Muscle of back (tissue), 11 donors: ENCODE data around the gene GPR42. TPM values are rescaled to one million over a fixed set of nuclear protein-coding genes. Genes with fewer than 3 reads are reported as not detected.
A peak's percentile ranks its signal among the peaks of the same experiment; 100 is the strongest.
"Not testable (repeated sequence)": the region's sequence is repeated elsewhere in the genome, so short reads cannot be mapped to it uniquely, and the experiment has no call there.

ENCODE experiments used
- DNase-seq, 3 donors: peaks; one replicate each; pipeline versions ENCODE4 v3.0.0 to v3.0.0-alpha.2; 2013
- polyA plus RNA-seq, 10 donors: library from polyadenylated mRNA; unstranded; fragments of 120-200 nt; gene quantifications; one replicate each; pipeline ENCODE4 v1.2.1, GENCODE V29; 2013; ENCODE audit not compliant: insufficient read length in 10 of 10

The GPR42 gene
- polyA plus RNA-seq, 10 donors: 0.07 TPM; not detected in 9

GRCh38 chr19:35392742-35393715, 22.2 kb downstream of the GPR42 start:
- DNase-seq: no peak

GRCh38 chr19:35395382-35396199, 24.7 kb downstream of the GPR42 start:
- no peak for DNase-seq

GRCh38 chr19:35396240-35396885, 25.5 kb downstream of the GPR42 start:
- DNase-seq: no peak

GRCh38 chr19:35397064-35397463, 26.2 kb downstream of the GPR42 start:
- no peak for DNase-seq

- DNase-seq: no peak
Measured at GRCh38 chr19:35398570-35398969, 27.7 kb downstream of the GPR42 start.

GRCh38 chr19:35399231-35399630, 28.4 kb downstream of the GPR42 start:
- DNase-seq: no peak

GRCh38 chr19:35399948-35400772, 29.3 kb downstream of the GPR42 start:
- DNase-seq: no peak

GRCh38 chr19:35400773-35401100, 29.9 kb downstream of the GPR42 start:
- no peak for DNase-seq

- DNase-seq: not testable (repeated sequence)
Measured at GRCh38 chr19:35401416-35401815, 30.5 kb downstream of the GPR42 start.

GRCh38 chr19:35403116-35403760, 32.4 kb downstream of the GPR42 start:
- DNase-seq: no peak

- peak; percentile 31 to 85 (median 39) for DNase-seq
Measured at GRCh38 chr19:35404879-35405622, 34.2 kb downstream of the GPR42 start.

- no peak for DNase-seq
Measured at GRCh38 chr19:35407619-35408018, 36.8 kb downstream of the GPR42 start.

- DNase-seq: no peak
Measured at GRCh38 chr19:35408284-35409171, 37.7 kb downstream of the GPR42 start.

- no peak for DNase-seq
Measured at GRCh38 chr19:35409191-35409590, 38.3 kb downstream of the GPR42 start.

GRCh38 chr19:35410487-35410886, 39.6 kb downstream of the GPR42 start:
- no peak for DNase-seq

GRCh38 chr19:35414442-35414841, 43.6 kb downstream of the GPR42 start:
- DNase-seq: no peak

GRCh38 chr19:35416331-35416730, 45.5 kb downstream of the GPR42 start:
- DNase-seq: no peak

- DNase-seq: no peak
Measured at GRCh38 chr19:35417278-35417677, 46.4 kb downstream of the GPR42 start.
